Tongue (tissue), 2 donors: Measurements from ENCODE around the gene P2RY6. TPM values are rescaled to one million over a fixed set of nuclear protein-coding genes. Genes with fewer than 3 reads are reported as not detected.

ENCODE experiments used
- DNase-seq: peaks from one replicate; pipeline ENCODE4 v3.0.0-alpha.2; 2015
- total RNA-seq: library from RNA; depleted of rRNA; stranded (reverse); fragments of >200 nt; gene quantifications from one replicate; pipeline ENCODE4 v1.2.3, GENCODE V29; 2014

Gene P2RY6
- total RNA-seq, 1 donor from 2014 or later, result 1.0 TPM

DNA sequence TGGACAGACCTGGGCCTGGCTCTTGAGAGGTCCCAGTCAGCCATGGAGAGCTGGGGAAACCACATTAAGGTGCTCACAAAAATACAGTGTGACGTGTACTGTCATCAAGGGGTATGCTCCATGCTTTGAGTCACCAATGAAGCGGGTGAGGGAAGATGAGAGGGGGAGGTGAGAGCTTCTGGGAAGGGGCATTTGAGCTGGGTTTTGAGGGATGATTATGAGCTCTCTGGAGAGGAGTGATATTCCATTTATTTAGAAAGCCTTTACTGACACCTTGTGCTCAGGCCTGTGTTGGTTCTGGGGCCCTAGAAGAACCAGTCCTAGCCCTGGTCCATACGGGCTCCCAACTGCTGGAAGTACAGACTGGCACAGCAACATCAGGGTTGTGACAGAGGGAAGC lies 25.6 kb downstream of the P2RY6 start:
- DNase-seq, result no peak

DNA sequence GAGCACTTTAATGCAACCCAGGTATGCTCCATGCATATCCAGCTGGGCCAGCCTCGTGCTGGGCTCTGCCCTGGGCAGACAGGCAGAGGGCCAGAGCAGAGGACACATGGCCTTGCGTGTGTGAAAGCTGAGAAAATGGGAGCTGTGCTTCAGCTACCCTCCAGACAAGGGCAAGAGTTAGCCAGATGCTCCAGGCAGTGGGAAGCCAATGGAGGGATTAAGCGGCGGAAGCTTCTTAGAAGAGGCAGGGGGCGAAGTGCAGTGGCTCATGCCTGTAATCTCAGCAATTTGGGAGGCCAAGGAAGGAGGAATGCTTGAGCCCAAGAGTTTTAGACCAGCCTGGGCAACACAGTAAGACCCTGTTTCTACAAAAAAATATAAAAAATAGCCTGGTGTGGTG lies 26.1 kb downstream of the P2RY6 start:
- no peak for DNase-seq

DNA sequence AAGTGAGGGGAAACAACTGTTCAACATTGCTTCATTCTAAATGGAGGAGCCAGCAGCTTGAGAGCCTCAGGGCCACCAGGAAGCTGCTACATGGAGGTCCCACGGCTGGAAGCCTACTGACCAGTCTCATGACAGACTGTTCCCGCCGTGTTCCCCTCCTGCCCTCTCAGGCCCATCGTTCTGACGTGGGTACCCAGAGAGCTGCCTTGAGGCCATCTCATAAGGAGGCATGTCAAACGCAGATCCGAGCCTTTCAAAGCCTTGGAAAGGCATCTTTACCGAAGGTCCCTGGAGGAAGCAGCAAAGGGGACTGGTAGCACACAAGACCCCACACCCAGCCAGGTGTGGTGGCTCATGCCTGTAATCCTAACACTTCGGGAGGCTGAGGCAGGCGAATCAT lies 27.6 kb downstream of the P2RY6 start:
- DNase-seq, result no peak

DNA sequence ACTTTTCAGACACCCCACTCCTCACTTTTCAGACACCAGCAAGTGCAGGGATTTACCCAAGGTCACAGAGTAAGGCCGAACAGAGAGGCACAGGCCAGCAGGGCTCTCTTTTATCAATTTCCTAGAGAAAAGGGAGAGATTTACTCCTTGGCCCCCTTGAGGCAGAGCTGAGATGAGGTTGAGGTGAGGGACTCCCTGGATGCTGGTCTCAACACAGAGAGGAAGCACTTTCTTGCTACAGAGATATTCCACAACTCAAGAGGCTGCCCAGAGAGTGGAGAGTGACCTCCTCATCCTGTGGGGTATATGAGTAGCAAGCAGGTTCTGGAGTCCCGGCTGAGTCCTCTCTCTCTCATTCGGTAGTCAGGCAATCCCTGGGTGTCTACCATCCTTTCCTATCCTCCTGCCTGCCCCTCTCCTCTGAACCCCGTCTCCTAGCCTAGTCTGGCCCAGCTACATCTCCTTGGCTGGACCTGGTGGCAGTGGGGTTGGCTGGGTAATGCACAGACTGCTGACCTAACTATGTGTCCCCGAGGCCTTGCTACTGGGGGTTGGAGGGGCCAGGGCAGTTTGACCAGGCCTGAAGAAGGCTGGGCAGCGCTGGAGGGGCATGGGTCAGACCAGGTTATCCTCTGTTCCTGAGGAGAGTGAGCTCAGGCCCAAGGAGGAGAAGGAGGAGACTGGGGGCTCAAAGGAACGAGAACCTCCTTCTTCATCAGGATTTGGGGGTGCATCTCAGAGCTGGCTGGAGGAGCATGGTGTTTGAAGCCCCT lies 34.1 kb downstream of the P2RY6 start:
- DNase-seq, result no peak

DNA sequence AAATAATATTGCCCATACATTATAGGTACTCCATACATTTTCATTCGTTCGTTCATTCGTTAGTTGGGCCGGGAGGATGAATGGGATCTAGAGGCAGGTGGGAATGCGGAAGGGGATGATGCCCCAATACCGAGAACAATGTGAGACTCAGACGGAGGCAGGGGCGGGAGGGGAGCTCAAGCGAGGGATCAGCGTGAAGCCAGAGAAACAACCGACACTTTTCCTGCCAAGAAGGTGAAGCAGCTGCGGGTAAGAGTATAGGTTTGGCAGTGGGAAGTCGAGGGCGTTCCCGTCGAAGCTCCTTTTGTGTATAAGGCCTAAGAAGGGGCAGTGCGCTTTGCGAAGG lies 34.8 kb downstream of the P2RY6 start:
- DNase-seq, result no peak

DNA sequence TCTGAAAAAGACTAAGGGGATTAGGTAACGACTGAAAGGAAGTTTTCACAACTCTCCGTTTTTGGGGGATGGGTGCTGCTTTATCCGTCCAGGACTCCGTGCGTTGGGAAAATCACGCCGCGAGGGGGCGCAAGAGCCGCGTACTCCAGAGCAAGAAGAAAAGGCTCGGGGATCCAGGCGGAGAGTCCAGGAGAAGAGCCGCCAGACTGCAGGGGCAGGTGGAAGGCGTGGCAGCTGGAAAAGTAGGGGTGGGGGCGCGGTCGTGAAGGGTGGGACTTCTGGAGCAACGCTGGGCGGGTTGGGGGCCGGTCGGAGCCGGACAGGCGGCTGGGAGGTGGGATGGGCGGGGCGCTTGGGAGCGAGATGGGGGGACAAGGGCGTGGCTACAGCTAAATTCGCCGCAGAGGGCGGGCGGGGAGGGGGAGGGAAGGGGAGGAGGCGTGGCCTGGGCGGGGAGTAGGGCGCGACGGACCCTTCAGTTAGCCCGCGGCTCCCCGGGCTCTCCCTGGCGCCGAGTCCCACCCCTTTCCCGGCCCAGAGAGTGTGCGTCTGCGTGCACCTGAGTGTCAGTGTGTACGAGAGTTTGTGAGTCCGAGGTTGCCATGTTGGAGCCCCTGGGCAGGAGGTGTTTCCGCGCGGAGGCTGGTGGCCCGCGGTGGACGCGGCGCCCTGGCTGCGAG lies 35.3 kb downstream of the P2RY6 start:
- DNase-seq, result peak; percentile 99

DNA sequence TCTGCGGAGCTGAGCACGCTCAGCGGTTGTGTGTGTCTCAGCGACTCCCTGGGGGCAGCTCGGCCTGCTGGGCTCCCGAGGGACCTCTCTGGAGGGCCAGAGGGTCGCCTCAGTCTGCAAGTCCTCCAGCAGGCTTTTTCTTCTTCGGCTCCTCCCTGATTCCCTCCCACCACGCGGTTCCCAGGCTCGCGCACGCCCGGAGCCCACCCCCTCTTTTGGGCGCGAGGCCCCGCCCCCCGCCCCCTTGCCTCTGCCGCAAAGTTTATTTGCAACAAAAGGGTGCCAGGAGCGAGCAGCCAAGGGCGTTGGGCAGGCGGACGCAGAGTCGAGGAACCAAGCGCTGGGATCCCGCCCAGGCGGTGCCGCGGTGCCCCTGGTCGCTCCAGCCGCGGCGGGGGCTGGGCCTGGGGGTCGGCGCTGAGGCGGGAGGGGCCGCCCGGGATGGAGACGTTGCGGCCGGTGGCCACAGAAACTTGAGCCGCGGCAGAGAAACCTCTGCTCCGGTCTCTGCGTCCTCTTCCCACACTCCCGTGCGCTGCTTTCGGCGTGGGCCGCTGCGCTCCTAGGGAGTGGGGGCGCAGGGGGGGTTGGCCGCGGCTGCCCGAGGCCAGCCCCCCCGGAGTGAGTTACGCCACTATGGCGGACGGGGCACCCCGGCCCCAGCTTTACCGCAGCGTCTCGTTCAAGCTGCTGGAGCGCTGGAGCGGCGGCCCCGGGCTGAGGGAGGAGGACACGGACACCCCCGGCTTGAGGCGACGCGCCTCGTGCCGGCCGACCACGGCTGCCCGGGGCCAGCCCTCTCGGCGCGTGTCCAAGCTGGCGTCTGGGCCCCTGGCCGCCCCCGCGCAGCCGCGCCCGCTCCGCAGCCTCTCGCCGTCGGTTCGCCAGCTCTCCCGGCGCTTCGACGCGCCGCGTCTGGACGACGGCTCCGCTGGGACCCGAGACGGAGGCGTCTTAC lies 36.1 kb downstream of the P2RY6 start, which contains the start of gene ARHGEF17:
Gene ARHGEF17 (plus strand): TSS at position 274 of the 958 bp plus-strand sequence. CDS start 363 bp downstream, at position 637.
- peak; percentile 95 for DNase-seq

DNA sequence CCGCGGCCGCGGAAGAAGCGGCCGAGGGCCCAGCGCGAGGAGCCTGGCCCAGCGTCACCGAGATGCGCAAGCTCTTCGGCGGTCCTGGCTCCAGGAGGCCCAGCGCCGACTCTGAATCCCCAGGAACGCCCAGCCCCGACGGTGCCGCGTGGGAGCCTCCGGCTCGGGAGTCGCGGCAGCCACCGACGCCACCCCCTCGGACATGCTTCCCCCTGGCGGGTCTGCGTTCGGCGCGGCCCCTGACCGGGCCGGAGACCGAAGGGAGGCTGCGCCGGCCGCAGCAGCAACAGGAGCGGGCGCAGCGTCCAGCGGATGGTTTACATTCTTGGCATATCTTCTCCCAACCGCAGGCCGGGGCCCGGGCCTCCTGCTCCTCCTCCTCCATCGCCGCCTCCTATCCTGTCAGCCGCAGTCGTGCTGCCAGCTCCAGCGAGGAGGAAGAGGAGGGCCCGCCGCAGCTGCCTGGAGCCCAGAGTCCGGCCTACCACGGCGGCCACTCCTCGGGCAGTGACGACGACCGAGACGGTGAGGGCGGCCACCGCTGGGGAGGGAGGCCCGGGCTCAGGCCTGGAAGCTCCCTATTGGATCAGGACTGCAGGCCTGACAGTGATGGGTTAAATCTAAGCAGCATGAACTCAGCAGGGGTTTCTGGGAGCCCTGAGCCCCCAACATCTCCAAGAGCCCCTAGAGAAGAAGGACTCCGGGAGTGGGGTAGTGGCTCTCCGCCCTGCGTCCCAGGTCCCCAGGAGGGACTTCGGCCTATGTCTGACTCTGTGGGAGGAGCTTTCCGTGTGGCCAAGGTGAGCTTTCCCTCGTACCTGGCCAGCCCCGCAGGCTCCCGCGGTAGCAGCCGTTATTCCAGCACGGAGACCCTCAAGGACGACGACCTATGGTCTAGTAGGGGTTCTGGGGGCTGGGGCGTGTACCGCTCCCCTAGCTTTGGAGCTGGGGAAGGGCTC lies 37.1 kb downstream of the P2RY6 start:
- peak; percentile 90 for DNase-seq

DNA sequence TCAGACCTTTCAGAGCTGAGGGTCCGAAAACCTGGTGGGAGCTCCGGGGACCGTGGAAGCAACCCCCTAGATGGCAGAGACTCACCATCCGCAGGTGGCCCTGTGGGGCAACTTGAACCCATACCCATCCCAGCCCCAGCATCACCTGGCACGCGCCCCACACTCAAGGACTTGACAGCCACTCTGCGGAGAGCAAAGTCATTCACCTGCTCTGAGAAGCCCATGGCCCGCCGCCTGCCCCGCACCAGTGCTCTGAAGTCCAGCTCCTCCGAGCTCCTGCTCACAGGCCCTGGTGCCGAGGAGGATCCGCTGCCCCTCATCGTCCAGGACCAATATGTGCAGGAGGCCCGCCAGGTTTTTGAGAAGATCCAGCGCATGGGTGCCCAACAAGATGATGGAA lies 37.9 kb downstream of the P2RY6 start:
- no peak for DNase-seq

DNA sequence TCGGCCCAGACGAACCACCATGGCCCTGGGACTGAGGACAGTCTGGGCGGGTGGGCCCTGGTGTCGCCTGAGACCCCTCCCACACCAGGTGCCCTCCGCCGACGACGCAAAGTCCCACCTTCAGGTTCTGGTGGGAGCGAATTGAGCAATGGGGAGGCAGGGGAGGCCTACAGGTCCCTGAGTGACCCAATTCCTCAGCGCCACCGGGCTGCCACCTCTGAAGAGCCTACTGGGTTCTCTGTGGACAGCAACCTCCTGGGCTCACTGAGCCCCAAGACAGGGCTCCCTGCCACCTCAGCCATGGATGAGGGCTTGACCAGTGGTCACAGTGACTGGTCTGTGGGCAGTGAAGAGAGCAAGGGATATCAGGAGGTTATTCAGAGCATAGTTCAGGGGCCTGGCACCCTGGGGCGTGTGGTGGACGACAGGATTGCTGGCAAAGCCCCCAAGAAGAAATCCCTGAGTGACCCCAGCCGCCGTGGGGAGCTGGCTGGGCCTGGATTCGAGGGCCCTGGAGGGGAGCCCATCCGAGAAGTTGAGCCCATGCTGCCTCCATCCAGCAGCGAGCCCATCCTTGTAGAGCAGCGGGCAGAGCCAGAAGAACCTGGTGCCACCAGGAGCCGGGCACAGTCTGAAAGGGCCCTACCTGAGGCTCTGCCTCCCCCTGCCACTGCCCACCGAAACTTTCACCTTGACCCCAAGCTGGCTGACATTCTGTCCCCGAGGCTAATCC lies 38.7 kb downstream of the P2RY6 start:
- no peak for DNase-seq

DNA sequence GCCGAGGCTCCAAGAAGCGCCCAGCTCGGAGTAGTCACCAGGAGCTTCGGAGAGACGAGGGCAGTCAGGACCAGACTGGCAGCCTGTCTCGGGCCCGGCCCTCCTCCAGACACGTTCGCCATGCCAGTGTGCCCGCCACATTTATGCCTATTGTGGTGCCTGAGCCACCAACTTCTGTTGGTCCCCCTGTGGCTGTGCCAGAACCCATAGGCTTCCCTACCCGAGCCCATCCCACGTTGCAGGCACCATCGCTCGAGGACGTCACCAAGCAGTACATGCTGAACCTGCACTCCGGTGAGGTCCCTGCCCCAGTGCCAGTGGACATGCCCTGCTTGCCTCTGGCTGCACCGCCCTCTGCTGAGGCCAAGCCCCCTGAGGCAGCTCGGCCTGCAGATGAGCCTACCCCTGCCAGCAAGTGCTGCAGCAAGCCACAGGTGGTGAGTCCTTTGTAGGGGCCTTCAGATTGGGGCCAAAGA lies 39.3 kb downstream of the P2RY6 start:
- DNase-seq, result no peak

DNA sequence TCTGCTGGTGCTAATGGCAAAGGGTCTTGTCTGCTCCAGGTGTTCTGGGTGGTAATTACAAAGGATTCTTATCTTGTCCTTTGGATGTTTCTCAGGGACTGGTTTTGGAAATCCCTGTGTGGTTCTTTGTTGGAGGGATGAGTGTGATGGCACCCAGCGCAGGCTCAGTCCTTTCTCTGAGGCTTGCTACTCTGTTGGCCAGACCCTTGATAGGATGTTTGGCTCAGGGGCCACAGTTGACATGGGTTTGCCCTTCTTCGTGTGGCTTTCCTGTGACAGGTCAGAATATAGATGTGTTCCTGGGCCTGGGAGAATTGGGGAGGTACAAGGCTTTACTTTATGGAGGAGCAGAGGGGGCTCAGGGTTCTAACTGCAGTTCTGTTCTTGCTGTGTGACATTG lies 39.9 kb downstream of the P2RY6 start:
- DNase-seq, result no peak

DNA sequence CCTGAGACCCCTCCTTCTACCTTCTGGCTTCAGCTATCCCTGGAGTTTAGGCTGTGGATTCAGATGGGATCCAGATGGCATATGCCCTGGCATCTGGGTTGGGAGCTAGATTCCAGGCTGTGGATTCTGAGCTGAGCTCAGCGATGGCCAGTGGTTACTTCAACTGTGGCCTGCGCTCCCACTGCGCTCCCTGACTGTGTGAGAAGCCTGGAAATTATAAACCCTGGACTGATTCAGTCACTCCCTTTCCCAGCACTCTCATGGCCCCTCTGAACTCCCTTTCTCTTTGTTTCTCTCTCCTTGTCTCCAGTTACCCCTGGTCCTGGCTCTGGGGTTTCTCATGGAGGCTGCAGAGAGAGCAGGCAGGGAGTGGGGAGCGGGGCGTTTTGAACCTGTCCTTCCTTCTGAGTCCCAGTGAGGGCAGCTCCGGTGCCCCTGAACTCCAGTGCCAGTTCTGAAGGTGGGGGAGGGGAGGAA lies 40.8 kb downstream of the P2RY6 start:
- DNase-seq, result no peak

DNA sequence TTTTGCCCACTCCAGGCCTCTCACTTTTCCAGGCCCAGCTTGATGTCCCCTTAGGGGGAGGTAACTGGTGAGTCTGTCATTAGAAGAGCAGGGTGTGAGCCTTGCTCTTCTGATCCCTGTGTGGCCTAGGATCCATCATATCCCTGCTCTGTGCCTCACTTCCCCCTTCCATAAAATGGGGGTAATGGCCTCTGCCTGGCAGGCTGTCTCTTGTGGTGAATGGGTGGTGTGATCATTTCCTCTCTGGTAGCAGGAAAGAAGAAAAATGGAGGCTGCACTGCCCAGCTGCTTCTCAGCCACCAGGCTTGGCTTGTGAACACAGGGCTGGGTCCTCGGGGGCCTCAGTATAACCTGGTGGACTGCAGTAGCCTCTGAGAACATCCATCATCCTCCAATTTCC lies 41.5 kb downstream of the P2RY6 start:
- DNase-seq, result no peak

DNA sequence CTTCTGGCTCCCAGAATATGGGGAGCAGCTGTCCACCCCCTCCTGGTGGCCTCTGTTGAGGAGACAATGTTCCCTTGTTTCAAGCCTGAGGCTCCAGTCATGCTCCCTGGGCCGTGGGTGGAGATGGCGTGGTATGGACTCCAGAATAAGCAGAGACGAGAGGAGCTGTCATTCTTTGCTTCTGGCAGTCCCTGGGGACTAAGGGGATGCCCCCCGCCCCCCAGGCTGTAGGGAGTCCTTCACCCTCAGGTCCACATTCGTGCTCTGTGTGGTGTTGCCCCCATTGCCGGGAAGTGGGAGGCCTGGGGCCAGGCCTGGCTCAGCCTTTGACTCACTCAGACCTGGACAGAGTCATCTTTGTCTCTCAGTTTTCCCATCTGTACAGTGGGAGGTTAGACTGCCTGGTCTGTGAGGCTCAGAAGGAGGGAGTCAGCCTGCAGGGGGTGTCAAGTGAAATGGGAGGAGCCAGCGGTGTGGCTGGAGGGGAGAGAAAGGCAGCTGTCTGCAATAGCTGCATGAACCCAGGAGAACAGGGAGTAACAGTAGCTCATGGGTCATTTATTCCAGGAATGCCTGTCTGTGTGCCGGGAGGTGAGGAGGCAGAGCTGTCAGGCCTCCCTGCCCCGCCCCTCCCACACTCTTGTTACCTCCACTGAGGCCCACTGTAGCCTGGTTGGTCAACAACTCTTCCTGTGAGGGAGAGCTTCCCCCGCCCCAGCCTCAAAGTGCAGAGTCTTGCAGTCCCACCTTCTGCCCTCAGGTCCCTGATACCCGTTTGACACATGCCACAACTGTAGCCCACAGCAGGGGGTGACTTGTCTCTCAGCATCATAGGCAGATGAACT lies 42.2 kb downstream of the P2RY6 start:
- DNase-seq, result peak; percentile 70

DNA sequence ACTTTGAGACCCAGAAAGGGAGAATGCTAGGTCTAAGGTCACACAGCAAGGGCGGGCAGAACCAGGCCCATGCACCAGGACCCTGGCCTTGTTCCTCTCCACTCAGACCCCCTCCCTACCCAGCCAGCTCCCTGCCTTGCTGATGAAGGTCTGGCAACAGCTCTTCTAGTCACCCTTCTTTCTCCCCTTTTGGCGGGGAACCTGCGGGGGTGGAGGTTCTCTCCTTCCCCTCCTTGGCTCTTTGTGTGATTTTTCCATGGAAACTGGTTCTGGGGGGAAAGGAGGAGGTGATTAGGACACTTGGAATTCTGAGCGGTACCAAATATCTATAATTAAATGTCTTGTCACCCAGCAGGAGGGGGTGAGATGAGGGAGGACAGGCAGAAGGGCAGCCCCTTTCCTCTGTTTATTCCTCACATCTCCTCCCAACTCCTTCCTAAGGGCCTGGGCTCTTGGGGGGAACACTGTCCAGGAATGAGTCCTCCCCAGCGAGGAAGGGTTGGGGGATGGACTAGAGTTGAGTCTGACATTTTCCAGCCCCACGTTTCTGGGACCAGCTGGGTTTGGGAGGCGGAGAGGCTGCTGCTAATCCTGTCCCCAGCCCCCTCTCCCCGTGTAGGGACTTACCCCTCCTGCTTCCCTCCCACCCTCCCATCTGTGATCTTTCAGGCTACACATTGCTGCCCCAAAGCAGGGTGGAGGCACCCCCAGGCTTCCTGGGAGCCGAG lies 43.3 kb downstream of the P2RY6 start:
- peak; percentile 73 for DNase-seq

DNA sequence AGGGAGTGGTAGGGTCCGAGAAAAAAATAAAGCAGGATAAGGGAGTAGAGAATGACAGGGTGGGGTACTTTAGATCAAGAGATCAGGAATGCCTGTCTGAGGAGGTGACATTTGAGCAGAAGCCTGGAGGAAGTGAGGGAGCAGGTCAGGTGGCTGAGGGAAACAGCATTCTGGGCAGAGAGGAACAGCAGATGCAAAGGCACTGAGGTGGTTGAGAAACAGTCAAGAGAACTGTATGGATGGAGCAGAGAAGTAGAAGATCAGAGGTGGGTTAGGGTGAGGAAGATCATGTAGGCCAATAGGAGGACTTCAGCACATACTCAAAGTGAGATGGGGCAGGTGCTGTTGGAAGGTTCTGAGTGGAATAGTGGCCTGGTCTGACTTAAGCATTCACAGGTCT lies 44.3 kb downstream of the P2RY6 start:
- DNase-seq, result no peak

DNA sequence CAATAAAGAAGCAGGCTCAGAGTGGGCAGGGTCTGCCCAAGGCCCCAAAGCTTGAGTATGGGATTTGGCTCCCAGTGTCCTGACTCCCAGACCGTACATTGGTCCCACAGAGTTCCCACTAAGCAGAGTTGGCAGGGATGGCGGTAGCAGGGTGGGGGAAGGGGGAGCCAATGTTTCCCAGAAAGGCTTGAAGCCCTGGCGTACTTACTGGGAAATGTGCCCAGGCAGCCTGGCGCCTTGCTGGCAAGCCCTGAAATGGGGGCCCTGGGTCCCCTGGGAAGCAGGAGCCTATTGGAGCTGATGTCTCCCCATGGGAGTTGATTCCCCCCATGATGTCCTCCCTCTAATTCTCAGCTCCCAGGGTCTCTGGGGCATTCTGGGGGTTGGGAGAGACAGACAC lies 45.2 kb downstream of the P2RY6 start:
- DNase-seq, result no peak

DNA sequence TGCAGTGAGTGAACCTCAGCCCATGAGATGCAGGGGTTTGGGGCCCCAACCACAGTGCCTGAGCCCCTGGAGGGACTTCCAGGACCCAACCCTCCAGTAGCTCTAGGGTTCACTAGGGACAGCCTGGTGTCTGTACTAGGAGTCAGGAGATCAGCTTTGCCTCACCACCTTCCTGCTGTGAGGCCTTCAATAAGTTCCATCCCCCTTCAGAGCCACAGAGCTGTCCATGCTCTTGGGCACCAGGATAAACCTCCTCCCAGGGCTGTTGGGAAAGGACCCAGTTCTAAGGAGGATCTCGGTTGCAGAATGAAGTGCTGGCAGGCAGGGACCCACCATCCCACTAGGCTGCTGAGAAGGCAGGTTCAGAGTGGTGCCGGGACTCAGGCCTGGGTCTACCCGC lies 45.7 kb downstream of the P2RY6 start:
- no peak for DNase-seq
